LHCN-M2 (cell line): ENCODE data around the gene SLC45A3. TPM values are rescaled to one million over a fixed set of nuclear protein-coding genes. Genes with fewer than 3 reads are reported as not detected.
"Not testable (repeated sequence)": the region's sequence is repeated elsewhere in the genome, so short reads cannot be mapped to it uniquely, and the experiment has no call there.

Experiments
- DNase-seq: peaks from one replicate; pipeline ENCODE4 v3.0.0-alpha.2; 2012; ENCODE audit warnings: low read depth
- total RNA-seq: library from RNA; depleted of rRNA; stranded (reverse); fragments of >200 nt; gene quantifications from 2 replicates; pipeline ENCODE4 v1.2.3, GENCODE V29; 2014

SLC45A3 gene
- total RNA-seq, 1 experiment from 2014 or later, result 4.1 TPM

DNA sequence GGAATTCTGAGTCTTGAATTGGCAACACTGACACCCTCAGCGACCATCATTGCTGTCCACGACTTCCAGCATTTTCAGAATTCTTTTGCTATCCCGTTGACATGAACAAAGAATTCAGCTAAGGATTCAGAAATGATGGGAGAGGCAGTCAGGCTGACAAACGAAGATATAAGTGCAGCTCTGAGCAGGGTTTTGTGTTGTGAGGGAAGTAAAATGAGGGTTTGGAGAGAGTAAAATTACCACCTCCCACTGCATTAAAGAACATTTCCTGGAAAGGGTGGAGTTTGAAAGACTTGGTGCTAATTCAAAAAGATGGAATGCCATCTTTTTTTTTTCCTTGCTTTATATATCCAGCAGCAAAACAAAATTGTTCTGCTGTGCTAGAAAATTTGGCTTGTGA lies 43.6 kb downstream of the SLC45A3 start:
- DNase-seq, result no peak

DNA sequence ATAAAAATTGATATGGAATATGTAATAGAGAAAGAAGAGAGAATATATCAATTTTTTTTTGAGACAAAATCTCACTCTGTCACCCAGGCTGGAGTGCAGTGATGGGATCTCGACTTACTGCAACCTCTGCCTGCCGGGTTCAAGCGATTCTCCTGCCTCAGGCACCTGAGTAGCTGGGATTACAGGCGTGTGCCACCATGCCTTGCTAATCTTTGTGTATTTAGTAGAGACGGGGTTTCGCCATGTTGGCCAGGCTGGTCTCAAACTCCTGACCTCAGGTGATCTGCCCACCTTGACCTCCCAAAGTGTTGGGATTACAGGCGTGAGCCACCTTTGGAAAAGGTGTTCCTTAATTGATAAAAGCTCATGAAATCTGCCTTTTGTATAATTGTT lies 44.2 kb downstream of the SLC45A3 start:
- DNase-seq, result not testable (repeated sequence)

DNA sequence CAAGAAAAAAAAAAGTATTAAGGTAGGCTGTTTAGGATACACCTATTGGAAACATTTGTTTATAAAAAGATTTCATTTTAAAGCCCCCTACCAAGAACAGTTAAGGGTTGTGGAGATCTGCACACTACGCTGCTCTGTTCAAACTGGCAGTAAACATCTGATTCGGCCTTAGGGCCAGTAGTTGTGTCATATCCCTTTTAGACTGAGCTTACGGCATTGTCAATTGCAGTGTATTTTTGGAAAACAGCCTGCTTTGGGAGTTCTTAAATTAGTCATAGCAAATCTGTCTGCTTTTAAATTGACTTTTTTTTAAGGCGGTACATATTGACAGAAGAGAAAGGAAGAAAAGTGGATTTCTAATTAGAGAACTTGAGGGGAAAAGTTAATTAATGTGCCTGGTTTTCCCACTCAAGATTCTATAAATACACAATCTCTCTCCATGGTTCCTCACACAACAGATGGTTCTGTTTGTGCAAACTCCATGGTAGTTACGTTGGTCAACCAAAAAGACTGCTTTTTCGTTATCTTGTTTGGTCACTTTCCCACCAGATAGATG lies 46.8 kb downstream of the SLC45A3 start:
- DNase-seq, result no peak

DNA sequence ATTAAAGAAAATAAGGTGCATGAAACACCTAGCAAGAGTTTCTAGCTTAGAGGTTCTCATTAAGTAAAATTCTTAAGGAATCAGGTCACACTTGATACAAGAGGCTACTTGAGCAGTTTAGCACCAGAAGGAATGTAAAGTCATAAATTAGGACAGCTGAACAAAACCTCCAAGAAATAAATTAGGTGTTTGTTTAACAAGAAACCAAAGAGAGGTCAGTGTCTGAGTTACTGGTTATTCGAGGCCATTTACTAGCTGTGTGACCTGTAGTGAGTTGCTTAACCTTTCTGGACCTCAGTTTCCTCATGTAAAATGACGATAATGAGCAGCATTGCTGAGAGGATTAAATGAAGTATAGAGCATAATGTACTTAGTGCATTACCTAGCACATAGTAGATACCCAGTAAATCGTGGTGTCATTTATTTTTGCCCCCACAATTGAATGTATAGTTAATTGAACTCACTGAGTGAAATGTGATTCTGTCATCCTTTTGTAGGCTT lies 47.6 kb downstream of the SLC45A3 start:
- DNase-seq, result no peak

DNA sequence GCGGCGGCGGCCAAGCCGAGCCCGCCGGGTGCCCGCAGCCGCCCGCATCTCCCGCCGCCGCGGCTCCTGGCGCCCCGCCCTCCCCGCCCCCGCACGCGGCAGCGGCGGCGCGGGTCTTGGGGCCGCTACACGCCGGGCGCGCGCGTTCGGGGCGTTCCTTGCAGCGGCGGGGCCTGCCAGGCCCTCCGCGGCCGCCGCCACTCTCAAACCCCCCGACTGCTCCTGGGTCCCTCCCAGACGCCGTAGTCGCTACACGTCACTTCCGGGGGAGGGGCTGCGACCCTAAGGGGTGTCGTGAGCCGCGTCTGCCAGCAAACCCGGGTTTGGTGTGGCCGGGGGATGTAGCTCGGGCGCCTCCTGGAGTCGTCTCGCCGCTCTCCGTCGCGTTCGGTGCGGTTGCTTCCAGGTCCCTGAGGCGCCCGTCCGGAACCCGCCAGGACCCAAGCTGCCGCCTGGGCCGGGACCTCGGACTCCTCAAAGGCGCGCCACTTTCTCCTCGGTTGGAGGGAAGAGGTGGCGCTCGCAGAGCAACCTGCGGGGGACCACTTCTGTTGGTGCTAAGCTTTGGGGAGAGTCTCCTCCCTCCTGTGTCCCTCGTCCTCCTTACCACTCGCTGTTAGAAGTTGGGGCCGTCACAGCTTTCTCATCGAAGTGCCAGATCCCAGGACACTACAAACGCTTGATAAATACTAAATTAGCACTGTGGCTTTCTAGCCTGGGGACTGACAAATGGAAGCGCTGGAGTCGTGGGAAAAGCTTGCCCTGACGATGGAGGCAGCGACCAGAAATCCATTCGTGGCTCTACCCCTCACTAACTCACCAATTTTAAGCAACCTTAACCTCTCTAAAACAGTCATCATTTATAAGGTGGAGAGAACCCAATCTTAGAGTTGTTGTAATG lies 48.3 kb downstream of the SLC45A3 start, which contains the start of gene ELK4:
ELK4 (minus strand) TSS at position 244 of the 901 bp plus-strand sequence. CDS start 8,129 bp downstream, outside the sequence.
- DNase-seq, result peak; percentile 97

DNA sequence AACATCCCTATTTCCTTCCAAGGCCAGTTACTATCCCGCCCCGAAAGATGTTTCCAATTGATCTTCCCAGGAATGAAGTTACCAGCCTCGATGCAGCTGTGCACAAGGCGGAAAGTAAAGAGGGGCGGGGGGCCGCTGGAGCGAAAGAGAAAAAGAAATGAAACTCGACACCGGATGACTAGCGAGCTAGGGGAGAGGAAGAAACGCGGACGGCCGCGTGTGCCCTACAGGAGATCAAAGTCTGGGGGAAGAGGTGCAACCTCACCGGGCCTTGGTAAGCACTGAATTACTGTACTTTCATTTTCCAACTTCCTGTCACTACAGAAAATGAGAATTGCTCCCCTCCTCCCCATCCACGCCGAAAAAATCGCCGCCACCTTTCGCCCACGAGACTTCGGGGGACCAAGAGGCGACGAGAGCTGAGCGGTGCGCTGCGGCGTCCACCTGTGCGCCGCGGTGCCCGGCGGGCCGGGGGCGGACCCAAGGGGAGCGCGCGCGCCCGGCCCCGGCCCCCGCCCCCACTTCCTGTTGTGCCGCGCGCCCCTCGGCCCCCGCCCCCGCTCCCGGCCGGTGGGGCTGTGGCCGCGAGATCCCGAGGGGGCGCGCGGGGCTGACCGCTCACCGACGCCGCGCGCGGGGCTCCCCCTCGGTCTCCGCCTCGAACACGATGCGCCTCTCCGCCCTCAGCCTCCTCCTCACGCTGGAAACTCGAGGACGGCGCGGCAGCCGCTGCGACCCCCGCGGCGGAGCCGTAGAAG lies 49.1 kb downstream of the SLC45A3 start:
- peak; percentile 69 for DNase-seq

DNA sequence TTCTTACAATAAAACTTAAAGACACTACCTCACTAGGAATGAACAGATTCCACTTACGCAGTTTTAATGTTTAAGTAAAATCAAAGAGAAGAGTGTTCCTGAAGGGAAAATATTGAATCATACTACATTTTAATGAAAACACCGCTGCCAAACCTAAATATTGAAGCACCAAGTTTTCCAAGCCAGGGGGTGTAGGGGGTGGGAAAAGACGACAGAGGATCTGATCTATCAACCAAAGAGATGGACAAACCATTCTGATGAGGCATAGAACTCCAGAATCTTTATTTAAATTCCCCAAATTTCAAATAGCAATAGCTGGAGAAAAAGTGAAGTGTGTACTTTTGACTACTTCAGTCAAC lies 49.7 kb downstream of the SLC45A3 start:
- DNase-seq, result no peak

DNA sequence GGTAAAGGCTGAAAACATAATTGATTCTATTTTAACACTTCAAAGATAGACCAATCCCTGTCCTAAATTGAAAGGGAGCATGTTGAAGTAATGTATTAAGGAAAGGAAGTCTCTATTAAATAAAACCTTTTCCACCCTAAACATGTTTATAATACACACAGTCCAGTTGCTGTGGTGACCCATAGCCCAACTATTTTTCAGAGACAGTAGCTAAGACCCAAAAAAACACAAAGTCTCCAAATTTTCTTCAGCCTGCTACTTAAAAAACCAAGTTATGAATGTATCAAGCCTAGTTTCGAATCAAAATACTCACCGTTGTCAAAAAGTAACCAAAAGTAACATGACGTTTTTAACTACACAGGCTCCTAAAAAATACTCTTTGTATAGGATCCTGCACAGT lies 50.1 kb downstream of the SLC45A3 start:
- DNase-seq, result peak; percentile 41

DNA sequence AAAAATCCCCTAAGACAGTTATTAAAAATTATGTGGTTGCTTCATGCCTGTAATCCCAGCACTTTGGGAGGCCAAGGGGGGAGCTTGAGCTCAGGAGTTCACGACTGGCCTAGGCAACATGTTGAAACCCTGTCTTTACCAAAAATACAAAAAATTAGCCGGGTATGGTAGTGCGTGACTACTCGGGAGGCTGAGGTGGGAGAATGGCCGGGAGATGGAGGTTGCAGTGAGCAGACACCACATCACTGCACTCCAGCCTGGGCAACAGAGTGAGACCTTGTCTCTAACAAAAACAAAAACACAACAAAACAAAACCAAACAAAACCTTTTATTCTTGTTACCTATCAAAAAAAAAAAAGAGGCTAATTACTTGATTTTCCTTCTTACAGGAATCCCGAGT lies 50.6 kb downstream of the SLC45A3 start:
- no peak for DNase-seq

DNA sequence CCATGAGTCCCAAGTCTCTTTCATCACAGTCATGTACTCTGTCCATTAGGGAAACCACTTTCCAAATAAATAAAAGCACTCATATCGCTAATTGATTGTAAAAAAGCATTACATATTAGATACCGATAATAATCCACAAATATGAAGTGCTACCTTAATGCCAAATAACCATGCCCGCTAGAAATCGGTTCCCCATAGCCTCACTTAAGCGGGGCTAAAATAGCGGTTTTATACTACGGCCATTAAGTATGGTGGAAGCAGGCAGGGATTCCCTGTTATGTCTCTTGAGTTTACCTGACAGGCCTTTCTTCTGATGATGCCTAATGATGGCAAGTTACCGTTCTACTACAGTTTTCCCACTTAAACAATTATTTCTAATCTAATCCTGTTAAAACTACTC lies 52.4 kb downstream of the SLC45A3 start:
- DNase-seq, result no peak

DNA sequence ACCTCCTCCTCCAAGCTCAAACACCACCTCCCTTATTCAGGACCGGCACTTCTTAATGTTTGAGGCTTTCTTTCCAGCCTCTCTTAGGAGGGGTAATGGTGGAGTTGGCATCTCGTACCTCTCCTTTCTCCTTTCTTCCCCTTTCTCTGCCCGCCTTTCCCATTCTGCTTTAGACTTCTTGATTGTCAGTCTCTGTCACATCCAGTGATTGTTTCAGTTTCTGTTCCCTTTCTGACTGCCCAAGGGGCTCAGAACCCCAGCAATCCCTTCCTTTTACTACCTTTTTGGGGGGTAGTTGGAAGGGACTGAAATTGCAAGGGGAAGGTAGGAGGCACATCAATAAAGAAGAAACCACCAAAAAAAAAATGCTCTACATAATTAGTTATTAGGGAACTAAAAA lies 54.1 kb downstream of the SLC45A3 start:
- no peak for DNase-seq

DNA sequence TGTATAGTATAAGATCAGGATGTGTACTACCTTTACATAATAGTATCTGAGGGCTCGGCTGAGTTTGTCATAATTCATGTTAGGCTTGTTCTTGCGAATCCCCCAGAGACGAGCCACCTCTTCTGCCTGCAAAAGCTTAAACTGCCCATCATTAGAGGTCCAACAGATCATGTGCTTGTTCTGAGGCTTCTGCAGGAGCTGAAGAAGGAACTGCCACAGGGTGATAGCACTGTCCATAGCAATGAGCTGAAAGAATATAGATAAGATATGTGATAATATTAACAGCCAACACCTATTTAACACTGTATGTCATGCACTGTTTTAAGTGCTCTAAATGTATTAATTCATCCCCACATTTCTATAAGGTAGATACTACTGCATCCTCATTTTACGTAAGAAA lies 56.7 kb downstream of the SLC45A3 start:
- DNase-seq, result no peak

DNA sequence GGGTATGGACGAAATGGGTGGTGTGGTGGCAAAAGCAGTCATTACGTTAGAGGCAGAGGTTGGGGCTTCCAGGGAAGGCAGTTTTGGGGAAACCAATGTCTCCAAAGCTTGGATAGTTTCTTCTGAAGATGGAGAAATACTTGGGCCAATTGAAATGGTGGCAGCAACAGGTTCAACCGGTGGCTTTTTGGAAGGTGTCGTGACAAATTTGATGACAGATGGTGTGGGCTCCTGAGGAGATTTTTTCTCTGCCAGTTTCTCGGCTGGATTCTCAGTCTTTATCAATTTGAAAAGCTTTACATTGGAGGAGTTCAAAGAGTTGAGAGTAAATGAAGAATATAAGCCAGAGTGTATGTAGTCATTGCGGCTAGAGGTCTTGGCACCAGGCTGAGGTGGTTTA lies 60.0 kb downstream of the SLC45A3 start:
- DNase-seq, result no peak

DNA sequence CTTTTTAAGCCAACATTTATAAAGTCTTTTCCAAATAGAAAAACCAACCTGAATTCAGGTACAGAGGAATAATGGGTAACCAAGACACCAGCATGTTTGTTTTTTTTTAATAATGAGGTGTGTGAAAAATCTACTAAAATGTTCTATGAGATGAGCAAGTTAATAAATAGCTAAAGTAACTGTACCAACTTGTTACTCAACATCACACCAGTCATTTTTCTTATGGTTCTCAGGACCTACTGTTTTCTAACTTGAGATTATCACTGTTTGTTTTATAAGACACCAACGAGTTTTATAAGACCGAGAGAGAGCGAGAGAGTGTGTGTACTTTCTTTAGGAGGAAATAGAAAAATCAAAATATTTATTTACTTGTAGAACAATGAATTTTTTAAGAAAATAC lies 60.9 kb downstream of the SLC45A3 start:
- no peak for DNase-seq

DNA sequence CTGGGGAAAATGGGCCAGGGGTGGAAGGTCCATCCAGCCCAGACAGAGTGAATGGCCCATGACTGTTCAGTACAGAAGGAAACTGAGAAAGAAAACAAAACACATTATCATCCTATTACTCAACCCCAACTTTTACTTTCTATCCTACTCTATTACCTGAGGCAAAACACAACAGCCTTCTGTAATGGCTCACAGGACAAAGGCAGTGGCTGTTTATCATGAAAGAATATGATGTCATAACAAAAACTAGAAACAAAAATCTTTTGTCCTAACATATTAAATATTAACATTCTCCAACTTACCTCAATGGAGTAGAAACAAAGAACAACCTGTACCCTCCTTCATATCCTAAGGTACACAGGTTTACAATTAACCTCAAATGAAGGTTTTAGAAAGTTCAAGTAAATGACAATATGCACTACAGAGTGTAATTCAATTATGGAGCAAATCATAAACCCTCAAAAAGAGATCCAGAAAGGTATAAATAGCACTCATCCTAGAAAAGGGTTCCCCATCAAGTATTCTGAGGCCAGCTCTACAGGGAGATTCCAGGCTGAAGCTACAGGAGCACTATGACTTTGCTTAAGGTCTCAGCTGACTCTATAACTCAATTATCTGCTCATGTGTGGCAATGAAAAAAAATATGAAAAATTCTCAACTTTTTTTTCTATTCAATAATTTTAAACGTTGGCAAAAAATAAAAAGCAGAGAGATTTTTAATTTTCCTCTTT lies 63.6 kb downstream of the SLC45A3 start:
- no peak for DNase-seq

DNA sequence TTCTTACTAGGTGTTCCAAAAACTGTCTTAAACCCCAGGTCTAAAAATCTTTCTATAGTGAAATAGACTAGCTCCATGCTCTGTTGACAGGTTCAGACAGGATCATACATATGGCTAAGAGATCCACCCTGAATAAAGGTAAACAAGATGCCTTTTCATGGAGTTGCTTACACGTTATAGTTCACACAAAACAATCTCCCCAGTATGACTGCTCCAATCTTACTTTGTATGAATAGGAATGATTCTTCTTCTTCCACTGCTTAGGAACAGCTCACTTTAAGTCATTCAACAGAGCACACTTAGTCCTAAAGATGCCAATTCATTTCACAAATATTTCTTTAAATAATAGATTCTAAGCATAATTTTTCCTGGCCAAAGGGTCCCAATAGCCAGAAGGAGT lies 64.5 kb downstream of the SLC45A3 start:
- no peak for DNase-seq

DNA sequence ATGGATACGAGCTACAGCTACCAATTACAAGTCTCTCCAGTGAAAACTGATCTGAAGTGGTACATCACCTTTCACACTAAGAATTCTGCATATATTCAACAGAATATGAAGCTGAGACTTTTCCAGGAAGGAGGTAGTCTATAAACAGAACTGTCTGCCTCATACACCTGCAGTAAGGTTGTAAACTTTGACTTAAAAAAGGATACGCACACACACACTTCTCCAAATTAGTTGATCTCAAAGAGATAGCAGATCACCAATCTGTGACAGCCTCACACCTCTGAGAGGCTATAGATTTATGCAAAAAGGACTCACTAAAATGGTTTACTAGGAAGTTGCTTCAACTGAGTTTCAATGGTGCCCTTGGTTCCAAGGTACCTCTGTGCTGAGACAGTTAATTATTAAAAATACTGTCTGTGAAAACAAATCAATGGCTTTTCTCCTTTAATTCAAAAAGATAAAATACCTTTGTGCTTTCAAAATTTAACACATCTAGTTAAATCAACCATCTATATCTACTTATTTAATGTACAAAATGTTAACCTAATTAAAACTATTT lies 66.4 kb downstream of the SLC45A3 start:
- DNase-seq, result no peak

DNA sequence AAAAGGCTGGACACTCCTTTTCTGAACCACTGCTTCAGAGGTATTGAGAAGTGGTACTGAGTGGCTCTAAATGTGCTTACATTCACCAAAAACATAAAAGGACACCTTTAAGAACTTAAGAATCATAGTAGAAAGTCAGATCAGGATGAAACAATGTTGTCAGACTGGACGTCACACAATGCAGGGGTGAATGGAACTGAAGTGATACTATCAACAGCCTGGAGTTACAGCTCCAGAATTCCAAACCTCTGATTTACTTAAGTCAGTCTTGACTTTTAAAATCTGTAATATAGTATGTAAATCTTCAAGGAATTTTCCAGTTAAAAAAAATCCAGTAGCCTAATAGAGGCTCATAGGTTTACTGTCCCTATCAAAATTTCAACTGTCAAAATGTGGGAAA lies 67.8 kb downstream of the SLC45A3 start:
- no peak for DNase-seq

DNA sequence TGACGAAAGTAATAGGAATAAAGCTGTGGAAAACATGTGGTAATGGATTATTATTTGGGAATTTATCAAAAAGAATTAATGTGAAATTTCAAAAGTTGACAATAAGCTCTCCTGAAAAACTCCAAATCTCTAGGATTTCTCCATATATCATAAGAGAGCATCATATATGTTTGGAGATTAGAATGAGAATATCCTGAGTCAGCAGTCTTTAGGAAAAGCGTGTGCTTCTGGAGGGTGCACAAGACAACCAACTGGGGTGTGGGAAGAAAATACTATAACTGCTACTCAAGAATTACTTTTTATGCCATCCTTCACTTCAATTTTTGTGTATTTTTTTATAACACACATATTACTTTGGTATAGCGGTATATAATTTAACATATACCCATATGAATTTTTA lies 68.2 kb downstream of the SLC45A3 start:
- DNase-seq, result no peak

DNA sequence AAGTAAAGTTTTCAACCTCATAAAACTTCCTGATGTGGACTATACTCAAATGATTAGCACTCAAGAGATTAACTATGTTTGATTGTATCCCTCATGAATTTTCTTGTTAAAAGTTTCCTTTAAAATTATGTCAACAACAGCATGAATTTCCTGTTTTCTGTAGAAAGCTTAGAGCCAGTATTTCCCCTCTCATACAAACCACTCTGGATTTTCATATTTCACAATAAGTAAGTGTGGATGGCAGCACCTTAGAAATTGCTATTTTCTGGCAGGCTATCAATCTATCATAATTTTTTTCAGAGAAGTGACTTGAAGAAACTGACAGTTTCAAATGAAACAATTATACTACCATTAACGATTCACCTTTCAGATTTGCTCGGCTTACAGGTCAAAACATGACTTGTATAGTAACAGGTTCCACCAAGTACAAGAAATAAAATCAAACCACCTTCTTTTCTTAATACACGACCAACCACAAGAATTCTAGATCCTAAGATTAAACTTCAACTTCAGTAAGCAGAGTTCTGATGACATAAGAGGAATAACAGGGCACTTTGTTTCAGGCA lies 69.3 kb downstream of the SLC45A3 start:
- DNase-seq, result no peak

DNA sequence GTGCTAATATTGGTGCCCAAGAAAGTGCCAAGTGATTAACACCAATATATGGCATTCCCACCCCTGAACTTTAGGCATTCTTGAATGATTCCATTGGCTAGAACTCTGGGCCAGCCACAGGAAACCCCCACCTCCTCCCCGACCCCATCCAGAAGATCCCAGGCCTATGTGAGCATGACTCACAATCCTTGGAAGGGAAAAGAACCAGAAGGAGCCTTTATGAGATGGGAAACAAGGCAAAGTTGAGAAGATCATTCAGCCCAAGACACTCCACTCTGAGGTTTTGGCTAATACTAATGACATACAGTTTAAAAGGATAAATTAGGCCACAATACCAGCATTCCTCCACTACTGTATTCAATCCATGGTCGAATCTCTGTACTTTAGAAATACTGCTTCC lies 70.3 kb downstream of the SLC45A3 start:
- DNase-seq, result peak; percentile 36
